ENCODE results near the gene KIAA1671. TPM values are rescaled to one million over a fixed set of nuclear protein-coding genes. Genes with fewer than 3 reads are reported as not detected.

Gene KIAA1671
- total and polyA plus RNA-seq, 2 of the 13 experiments (the other 11 are each of a cell fraction or from before 2014, with no cell fraction given): 13.5 to 13.6 TPM

DNA sequence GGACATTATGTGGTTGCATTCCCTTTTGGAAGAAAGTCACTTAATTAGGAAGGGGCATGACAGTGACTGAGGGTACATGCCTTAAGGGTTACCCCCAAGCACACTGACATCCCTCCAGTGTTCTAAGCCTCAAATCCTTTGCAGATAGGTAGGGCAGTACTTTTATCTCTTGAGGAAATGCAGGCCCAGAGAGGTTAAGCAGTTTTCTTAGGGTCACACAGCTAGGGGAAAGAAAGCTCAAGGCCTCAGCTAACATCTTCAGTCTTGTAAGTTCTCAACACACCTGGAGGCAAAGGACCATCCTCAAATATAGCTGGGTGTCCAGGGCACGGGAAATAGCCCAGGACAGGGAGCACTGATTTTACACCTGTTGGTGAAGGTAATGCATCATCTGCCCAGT lies 31.6 kb downstream of the KIAA1671 start:
- intact Hi-C loops (cut with micrococcal nuclease; ENCODE audit: unreplicated experiment): no loop called here
- no peak for FAIRE-seq
- H3K9ac ChIP-seq (ENCODE audit: insufficient read depth, low read depth, low read length): no peak overlapping the region

More for the DNA sequence above, 31.6 kb downstream of the KIAA1671 start:
- Histone ChIP-seq H2AFZ (ENCODE audit: low read length) (no peak overlapping the region), H3K4me1 (ENCODE audit: insufficient read depth, low read length) (no peaks in the 10 kb centered on the region), H4K20me1 (ENCODE audit: insufficient read depth, low read length) (no peaks in the 10 kb centered on the region), H3K79me2 (ENCODE audit: insufficient read depth, low read length) (peaks cover 4% of the 10 kb centered on the region), H3K27me3 (ENCODE audit: control insufficient read depth in 1 of 2, insufficient read depth in 2 of 2, low read length in 2 of 2) (no peaks in the 10 kb centered on the region), H3K27ac (ENCODE audit: extremely low read length, insufficient read depth, low read length) (no peak overlapping the region), H3K36me3 (replicated peaks in 1 of 2; ENCODE audit: control insufficient read depth in 1 of 2, insufficient read depth in 2 of 2, low read length in 2 of 2) (peaks cover 0 to 1% of the 10 kb centered on the region in 2 experiments; a peak in 2 of 5 replicates), H3K4me2 (ENCODE audit: low read depth, low read length) (no peak overlapping the region), H3K4me3 (replicated peaks in 1 of 3; ENCODE audit: insufficient read depth in 1 of 3, low read depth in 2 of 3, low read length in 3 of 3) (no peak overlapping the region), H3K9me3 (ENCODE audit: low read length) (no peaks in the 10 kb centered on the region)
- TF ChIP-seq ATAD3A (CRISPR knock-in tag; IDR thresholded peaks at IDR 0.05) (no peak), TEAD3 (CRISPR knock-in tag; optimal IDR thresholded peaks at IDR 0.05; ENCODE audit: borderline replicate concordance) (no peak), SNAPC2 (CRISPR knock-in tag; IDR thresholded peaks at IDR 0.05) (no peak), SPEN (CRISPR knock-in tag; IDR thresholded peaks at IDR 0.05; ENCODE audit: low read depth) (no peak), CREM (IDR thresholded peaks at IDR 0.05) (no peak), CREM (CRISPR knock-in tag; IDR thresholded peaks at IDR 0.05) (no peak), MIER3 (CRISPR knock-in tag; IDR thresholded peaks at IDR 0.05; ENCODE audit: borderline replicate concordance) (no peak), JARID2 (CRISPR knock-in tag; IDR thresholded peaks at IDR 0.05; ENCODE audit: insufficient replicate concordance) (no peak), ZNF678 (CRISPR knock-in tag; IDR thresholded peaks at IDR 0.05) (no peak), HCFC1 (IDR thresholded peaks at IDR 0.05; ENCODE audit: low read depth, low read length) (no peak)
- TF ChIP-seq, protein P1, sequence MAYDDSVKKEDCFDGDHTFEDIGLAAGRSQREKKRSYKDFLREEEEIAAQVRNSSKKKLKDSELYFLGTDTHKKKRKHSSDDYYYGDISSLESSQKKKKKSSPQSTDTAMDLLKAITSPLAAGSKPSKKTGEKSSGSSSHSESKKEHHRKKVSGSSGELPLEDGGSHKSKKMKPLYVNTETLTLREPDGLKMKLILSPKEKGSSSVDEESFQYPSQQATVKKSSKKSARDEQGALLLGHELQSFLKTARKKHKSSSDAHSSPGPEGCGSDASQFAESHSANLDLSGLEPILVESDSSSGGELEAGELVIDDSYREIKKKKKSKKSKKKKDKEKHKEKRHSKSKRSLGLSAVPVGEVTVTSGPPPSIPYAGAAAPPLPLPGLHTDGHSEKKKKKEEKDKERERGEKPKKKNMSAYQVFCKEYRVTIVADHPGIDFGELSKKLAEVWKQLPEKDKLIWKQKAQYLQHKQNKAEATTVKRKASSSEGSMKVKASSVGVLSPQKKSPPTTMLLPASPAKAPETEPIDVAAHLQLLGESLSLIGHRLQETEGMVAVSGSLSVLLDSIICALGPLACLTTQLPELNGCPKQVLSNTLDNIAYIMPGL (CRISPR knock-in tag; IDR thresholded peaks at IDR 0.05; ENCODE audit: borderline replicate concordance in 1 of 2, low read depth in 1 of 2): no peak
- TF ChIP-seq, protein P2, sequence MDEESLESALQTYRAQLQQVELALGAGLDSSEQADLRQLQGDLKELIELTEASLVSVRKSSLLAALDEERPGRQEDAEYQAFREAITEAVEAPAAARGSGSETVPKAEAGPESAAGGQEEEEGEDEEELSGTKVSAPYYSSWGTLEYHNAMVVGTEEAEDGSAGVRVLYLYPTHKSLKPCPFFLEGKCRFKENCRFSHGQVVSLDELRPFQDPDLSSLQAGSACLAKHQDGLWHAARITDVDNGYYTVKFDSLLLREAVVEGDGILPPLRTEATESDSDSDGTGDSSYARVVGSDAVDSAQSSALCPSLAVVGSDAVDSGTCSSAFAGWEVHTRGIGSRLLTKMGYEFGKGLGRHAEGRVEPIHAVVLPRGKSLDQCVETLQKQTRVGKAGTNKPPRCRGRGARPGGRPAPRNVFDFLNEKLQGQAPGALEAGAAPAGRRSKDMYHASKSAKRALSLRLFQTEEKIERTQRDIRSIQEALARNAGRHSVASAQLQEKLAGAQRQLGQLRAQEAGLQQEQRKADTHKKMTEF (CRISPR knock-in tag; IDR thresholded peaks at IDR 0.05): no peak
- TF ChIP-seq, protein P3, sequence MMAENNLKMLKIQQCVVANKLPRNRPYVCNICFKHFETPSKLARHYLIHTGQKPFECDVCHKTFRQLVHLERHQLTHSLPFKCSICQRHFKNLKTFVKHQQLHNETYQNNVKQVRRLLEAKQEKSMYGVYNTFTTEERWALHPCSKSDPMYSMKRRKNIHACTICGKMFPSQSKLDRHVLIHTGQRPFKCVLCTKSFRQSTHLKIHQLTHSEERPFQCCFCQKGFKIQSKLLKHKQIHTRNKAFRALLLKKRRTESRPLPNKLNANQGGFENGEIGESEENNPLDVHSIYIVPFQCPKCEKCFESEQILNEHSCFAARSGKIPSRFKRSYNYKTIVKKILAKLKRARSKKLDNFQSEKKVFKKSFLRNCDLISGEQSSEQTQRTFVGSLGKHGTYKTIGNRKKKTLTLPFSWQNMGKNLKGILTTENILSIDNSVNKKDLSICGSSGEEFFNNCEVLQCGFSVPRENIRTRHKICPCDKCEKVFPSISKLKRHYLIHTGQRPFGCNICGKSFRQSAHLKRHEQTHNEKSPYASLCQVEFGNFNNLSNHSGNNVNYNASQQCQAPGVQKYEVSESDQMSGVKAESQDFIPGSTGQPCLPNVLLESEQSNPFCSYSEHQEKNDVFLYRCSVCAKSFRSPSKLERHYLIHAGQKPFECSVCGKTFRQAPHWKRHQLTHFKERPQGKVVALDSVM (CRISPR knock-in tag; IDR thresholded peaks at IDR 0.05): no peak
- CTCF ChIA-PET (ENCODE audit: low intra/inter-chr PET ratio, low total read pairs): no interaction called here
- DNase-seq (ENCODE audit: low spot score) (no peak), ATAC-seq (no peak)
- BruUV-seq (replicated peaks): no TSS peak
- WGBS (ENCODE audit: low lambda C conversion rate): no CpG with 5 or more reads among the region's 1 CpG
- in situ Hi-C loops (cut with HindIII; ENCODE audit: extremely low pct_ligation_motif_present, low pct_unique_long_range_greater_than_20kb): no loop called here
- POLR2A ChIA-PET: no interaction called here
